Lower leg skin (tissue), 3 donors: ENCODE data around the gene ZNF584.

Source experiments
- CTCF ChIP-seq, 3 donors: fragments of 450-650 bp; IDR thresholded peaks; one replicate each; pipeline ENCODE4 v1.5.1; 2016; ENCODE audit warnings: antibody characterized with exemption in 3 of 3, mild to moderate bottlenecking in 3 of 3, moderate library complexity in 2 of 3
- POLR2A ChIP-seq, 2 donors: fragments of 450-650 bp; IDR thresholded peaks; one replicate each; pipeline ENCODE4 v1.6.1; 2016 to 2017; ENCODE audit warnings: antibody characterized with exemption in 2 of 2, mild to moderate bottlenecking in 1 of 2, moderate library complexity in 1 of 2

DNA sequence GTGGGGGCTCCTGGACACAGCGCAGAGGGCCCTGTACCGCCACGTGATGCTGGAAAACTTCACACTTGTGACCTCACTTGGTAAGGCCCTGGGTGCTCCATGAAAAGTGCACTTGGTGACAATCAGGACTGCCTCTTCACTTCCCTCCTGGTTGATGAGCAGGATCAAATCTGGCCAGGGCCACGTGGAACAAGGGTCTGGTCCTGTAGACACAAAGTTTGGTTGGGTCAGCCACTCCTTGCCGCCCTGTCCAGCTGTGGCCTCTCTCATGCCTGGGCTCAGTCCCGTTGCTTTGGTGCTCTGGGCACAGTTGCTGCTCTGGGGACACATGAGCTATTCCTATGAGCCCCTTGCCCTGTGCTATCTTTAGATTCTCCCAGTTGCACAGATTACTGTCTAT is 45.3 kb downstream of the ZNF584 start:
- TF ChIP-seq CTCF (IDR thresholded peaks at IDR 0.05): no peak
- TF ChIP-seq POLR2A (IDR thresholded peaks at IDR 0.05): no peak
